GM12874 (cell line): ENCODE data around the gene SEC16A.

Experiments
- CTCF ChIP-seq: IDR thresholded peaks from 2 replicates; pipeline ENCODE4 v1.5.1; 2011; ENCODE audit warnings: low read depth, mild to moderate bottlenecking, control low read depth, low read length, moderate library complexity; ENCODE audit not compliant: insufficient read depth

The SEC16A gene

GRCh38 chr9:136437430-136437829 lies 45.4 kb downstream of the SEC16A start:
- TF ChIP-seq CTCF: no peak

GRCh38 chr9:136436055-136436634 lies 46.7 kb downstream of the SEC16A start:
- TF ChIP-seq CTCF: no peak

- TF ChIP-seq CTCF: no peak
Measured at GRCh38 chr9:136434580-136435169, 48.2 kb downstream of the SEC16A start.

GRCh38 chr9:136433849-136434579 lies 48.8 kb downstream of the SEC16A start:
- TF ChIP-seq CTCF: no peak

GRCh38 chr9:136433043-136433715 lies 49.7 kb downstream of the SEC16A start:
- no peak for TF ChIP-seq CTCF

- no peak for TF ChIP-seq CTCF
Measured at GRCh38 chr9:136432591-136432990, 50.2 kb downstream of the SEC16A start.

GRCh38 chr9:136431782-136432350 lies 51.0 kb downstream of the SEC16A start:
- no peak for TF ChIP-seq CTCF
